NOMO-1 treated with dmso at 0.1 percent for 144 hours (cell line): ENCODE measurements around the gene CLPTM1.
"Not testable (repeated sequence)": the region's sequence is repeated elsewhere in the genome, so short reads cannot be mapped to it uniquely, and the experiment has no call there.

Experiments used
- DNase-seq: peaks from one replicate; lab custom pipeline; 2025; ENCODE audit not compliant: unreplicated experiment; lab: John Stamatoyannopoulos, UW

The CLPTM1 gene

GRCh38 chr19:44973982-44974735 is 19.0 kb downstream of the CLPTM1 start:
- no peak for DNase-seq

DNA sequence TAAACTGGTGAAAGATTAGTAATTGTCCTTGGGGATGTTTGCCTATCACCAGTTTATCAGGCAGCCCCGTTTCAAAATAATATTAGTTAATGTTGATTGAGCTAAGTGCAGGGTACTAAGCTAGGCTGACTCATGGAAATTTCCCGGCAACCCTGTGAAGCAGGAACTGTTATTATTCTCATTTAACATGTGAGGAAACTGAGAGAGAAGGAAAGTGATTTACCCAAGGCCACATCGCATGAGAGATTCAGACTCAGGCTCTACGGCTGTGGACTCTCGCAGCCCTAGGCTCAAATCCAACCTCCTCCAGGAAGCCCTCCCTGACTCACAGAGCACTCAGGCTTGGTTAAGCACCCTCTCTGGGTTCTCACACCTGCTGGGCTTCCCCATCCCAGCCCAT is 19.7 kb downstream of the CLPTM1 start:
- no peak for DNase-seq

DNA sequence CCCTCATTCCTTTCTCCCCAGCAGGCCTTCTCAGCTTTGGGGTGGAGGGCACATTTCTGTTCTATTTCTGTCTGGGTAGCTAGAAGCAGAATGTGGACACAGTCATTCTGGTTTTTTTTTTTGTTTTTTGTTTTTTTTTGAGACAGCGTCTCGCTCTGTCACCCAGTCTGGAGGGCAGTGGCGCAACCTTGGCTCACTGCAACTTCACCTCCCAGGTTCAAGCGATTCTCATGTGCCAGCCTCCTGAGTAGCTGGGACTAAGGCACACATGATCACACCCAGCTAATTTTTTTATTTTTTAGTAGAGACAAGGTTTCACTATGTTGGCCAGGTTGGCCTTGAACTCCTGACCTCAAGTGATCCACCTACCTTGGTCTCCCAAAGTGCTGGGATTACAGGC is 20.3 kb downstream of the CLPTM1 start:
- no peak for DNase-seq

DNA sequence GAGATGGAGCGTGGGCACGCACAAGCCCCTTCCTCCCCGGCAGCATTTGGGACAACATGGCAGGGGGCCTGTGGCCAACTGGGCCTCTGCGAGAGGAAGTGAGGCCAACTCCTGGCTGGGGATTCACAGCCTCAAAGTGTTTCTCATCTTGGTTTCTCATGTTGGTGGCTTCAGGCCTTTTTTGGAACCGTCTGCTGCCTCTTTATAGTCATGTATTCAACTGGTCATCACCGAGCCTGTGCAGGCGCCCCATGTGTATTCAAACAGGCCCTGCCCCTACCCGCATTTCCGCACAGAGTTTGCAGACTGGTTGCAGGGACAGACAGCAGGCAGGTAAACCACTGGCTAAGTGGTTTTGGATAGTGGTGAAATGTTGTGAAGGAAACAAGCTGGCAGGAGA is 28.8 kb downstream of the CLPTM1 start:
- DNase-seq = no peak

- DNase-seq = no peak
These were observed 30.3 kb downstream of the CLPTM1 start for GRCh38 chr19:44985445-44985844.

DNA sequence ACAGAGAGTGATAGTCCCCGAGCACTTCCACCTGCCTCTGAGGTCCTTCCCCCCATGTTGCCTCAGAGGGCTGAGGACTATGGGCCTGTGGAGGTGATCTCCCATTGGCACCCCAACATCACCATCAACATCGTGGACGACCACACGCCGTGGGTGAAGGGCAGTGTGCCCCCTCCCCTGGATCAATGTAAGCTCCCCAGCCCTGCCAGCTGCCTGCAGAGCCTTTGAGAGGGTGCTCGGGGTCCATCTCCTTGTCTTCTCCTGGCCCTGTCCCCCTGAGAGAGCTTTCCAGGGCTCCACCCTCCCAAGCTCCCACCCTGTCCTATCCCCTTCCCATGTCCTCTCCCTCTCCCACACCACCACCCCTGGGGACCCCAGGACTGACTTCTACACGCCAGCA is 31.2 kb downstream of the CLPTM1 start:
- no peak for DNase-seq

DNA sequence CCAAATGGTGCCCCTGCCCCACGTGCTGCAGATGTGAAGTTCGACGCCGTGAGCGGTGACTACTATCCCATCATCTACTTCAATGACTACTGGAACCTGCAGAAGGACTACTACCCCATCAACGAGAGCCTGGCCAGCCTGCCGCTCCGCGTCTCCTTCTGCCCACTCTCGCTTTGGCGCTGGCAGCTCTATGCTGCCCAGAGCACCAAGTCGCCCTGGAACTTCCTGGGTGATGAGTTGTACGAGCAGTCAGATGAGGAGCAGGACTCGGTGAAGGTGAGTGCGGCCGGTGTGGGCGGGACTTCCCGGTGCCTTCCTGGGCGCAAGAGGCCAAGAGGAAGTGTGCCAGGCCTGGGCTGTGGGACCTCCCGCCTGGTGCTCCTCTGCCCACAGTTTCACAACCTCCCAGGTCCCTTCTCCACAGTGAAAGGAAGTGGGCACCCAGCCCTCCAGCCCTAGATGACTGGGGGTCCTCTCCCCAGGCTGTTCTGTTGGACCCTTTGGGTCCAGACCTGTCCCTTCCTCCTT is 32.0 kb downstream of the CLPTM1 start:
- DNase-seq = no peak

DNA sequence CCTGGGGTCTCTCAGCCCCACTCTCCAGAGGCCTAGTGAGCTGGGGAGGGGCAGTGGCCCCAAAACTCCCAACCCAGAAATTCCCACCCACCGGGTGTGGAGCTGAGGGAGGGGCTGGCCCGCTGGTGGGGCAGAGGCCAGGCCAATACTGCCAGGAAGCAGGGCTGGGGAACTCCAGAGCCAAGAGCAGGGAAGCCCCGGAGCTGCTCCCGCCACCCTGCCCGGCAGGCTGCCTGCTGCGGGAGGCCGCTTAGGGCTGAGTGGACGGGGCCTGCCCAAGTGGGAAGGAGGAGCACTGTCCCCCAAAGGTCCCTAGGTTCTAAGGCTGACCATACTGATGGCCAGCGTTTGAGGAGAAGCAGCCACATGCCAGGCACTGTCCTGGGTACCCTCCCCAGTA is 33.1 kb downstream of the CLPTM1 start:
- no peak for DNase-seq

- DNase-seq = no peak
These were observed 33.8 kb downstream of the CLPTM1 start for GRCh38 chr19:44988896-44989556.

GRCh38 chr19:44990459-44990858 is 35.3 kb downstream of the CLPTM1 start:
- DNase-seq = no peak

GRCh38 chr19:44990966-44991365 is 35.8 kb downstream of the CLPTM1 start:
- no peak for DNase-seq

GRCh38 chr19:44992336-44993163 is 37.4 kb downstream of the CLPTM1 start:
- no peak for DNase-seq

DNA sequence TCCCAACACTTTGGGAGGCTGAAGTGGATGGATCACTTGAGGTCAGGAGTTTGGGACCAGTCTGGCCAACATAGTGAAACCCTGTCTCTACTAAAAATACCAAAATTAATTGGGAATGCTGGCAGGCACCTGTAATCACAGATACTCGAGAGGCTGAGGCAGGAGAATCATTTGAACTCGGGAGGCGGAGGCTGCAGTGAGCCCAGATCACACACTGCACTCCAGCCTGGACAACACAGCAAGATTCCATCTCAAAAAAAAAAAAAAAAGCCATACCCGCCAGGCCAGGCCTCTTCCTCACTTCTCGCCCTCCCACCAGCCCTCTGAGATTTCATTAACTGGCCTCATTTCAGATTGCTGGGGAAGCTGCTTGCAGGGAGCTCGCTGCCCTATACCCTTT is 38.3 kb downstream of the CLPTM1 start:
- DNase-seq = no peak

DNA sequence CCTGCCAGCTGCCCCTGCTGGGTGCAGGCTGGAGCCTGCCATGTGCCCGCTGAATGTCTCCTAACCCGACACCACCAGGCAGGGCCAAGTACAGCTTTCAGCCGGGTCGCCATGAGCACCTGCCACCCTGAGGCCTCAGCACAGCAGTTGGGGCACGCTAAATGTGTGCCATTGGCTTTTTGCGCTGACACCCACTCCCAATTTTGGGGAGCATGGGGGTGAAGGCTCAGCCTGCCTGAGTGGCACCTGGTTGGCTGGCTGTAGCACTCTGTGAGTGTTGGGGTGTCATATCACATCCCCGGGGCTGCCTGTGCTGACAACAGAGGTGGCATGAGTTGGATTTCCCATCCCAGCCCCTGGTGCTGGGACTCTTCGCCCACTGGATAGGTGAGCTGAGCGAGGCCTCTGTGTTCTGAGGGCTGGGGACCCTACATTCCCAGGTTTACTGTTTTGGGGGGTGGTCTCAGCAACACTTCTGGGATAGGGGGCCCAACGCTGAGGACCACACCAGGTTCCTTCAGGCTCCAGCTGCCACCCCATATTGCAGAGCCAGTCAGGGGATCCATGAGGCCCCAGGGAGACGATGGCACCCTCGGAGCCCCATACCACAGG is 38.9 kb downstream of the CLPTM1 start:
- no peak for DNase-seq

DNA sequence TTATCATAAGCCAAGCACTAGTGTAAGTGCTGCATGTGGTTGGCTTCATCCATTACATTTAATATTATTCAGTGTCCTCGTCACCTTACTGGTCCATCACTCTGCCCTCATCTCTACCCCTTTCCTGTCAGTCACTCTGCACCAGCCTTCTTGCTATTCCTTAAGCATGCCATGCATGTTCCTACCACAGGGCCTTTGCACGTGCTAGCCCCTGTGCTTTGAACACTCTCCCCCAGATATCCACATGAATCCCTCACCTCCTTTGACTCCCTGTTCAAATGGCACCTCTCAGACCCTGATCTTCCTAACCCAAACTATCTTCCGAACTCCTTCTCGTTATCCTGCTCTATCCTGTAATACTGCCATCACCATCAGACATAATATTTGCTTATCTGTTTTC is 42.8 kb downstream of the CLPTM1 start:
- DNase-seq = no peak

GRCh38 chr19:44999131-44999925 is 44.1 kb downstream of the CLPTM1 start:
- not testable (repeated sequence) for DNase-seq

GRCh38 chr19:45000665-45001064 is 45.5 kb downstream of the CLPTM1 start:
- not testable (repeated sequence) for DNase-seq

DNA sequence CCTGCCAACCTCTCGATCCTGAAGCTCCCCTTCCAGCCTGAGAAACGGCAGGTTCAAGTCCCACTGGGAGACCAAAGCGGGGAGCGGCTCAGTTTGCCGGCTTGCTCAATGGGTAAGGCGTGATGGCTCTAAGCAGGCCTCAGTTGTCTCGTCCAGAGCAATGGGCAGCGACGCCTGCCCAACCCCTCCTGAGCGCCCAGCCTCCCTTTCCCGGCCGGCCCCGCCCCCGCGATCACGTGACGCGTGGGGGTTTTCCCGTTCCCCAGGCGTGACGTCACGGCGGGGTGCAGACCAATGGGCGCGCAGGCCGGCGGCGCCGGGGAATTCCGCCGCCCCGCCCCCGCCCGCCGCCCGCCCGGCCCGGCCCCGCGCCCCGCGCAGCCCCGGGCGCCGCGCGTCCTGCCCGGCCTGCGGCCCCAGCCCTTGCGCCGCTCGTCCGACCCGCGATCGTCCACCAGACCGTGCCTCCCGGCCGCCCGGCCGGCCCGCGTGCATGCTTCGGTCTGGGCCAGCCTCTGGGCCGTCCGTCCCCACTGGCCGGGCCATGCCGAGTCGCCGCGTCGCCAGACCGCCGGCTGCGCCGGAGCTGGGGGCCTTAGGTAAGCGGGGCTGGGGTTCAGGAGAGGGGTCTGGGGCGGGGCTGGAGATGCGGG is 46.0 kb downstream of the CLPTM1 start, which contains the start of gene RELB:
Gene RELB (plus strand): TSS at position 378 of the 653 bp plus-strand sequence. CDS start 116 bp downstream, at position 494.
- peak; percentile 69 for DNase-seq

DNA sequence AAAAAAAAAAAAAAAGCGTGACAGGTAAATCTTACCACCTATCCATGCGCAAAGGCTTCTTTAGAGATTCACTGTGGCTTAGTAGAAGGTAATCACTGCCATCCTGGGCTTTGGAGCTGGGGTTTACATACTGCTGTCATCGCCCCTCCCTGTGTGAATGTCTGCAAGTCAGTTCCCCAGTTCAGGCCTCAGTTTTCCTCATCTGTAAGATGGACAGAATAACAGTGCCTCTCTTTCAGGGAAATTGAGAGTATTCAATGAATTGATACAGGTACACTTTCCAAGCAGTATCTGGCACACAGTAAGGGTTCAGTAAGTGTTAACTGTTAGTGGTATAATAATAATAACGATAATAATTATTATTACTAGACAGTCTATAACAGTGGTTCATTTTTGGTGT is 48.3 kb downstream of the CLPTM1 start:
- DNase-seq = no peak

GRCh38 chr19:45005787-45006186 is 50.6 kb downstream of the CLPTM1 start:
- DNase-seq = no peak
